DOHH2 (cell line): ENCODE results near the gene MGRN1.

Experiments
- H3F3A ChIP-seq: fragments of 200-600 bp; sonication (generic), shearing (Covaris generic); 2 replicates; pipeline ENCODE4 v1.6.0; 2016; ENCODE audit warnings: antibody characterized with exemption, mild to moderate bottlenecking; ENCODE audit not compliant: control insufficient read depth, insufficient read depth
- H3K27ac ChIP-seq: fragments of 200-600 bp; sonication (generic); 2 replicates; pipeline ENCODE4 v1.5.1; 2014; ENCODE audit warnings: low read depth, mild to moderate bottlenecking, low read length, moderate library complexity
- H3K27me3 ChIP-seq: fragments of 200-600 bp; sonication (generic); 2 replicates; pipeline ENCODE4 v1.6.1; 2014; ENCODE audit warnings: mild to moderate bottlenecking, low read length, mixed read lengths; ENCODE audit not compliant: control insufficient read depth
- H3K36me3 ChIP-seq: fragments of 200-600 bp; sonication (generic); 2 replicates; pipeline ENCODE4 v1.6.1; 2014; ENCODE audit warnings: mild to moderate bottlenecking, low read length, moderate library complexity, mixed read lengths; ENCODE audit not compliant: control insufficient read depth
- H3K4me1 ChIP-seq: fragments of 200-600 bp; sonication (generic); 2 replicates; pipeline ENCODE4 v1.6.1; 2014; ENCODE audit warnings: mild to moderate bottlenecking, low read length, mixed read lengths; ENCODE audit not compliant: control insufficient read depth
- H3K4me2 ChIP-seq: fragments of 200-600 bp; sonication (generic); 2 replicates; pipeline ENCODE4 v1.6.0; 2014; ENCODE audit warnings: mild to moderate bottlenecking, low read length, moderate library complexity
- H3K4me3 ChIP-seq: fragments of 200-600 bp; sonication (generic); 2 replicates; pipeline ENCODE4 v1.5.1; 2014; ENCODE audit warnings: mild to moderate bottlenecking, low read length, mixed read lengths
- H3K79me2 ChIP-seq: fragments of 200-600 bp; sonication (generic); 2 replicates; pipeline ENCODE4 v1.6.1; 2014; ENCODE audit warnings: mild to moderate bottlenecking, low read length, mixed read lengths; ENCODE audit not compliant: control insufficient read depth
- H3K9me2 ChIP-seq: fragments of 200-600 bp; sonication (generic); replicated peaks from 2 replicates; pipeline ENCODE4 v1.6.1; 2014; ENCODE audit warnings: mild to moderate bottlenecking, low read length, mixed read lengths; ENCODE audit not compliant: control insufficient read depth
- H3K9me3 ChIP-seq: fragments of 200-600 bp; sonication (generic); 2 replicates; pipeline ENCODE4 v1.6.1; 2014; ENCODE audit warnings: antibody characterized with exemption, low read length, mixed read lengths; ENCODE audit not compliant: control insufficient read depth, insufficient read depth
- H4K20me1 ChIP-seq: fragments of 200-600 bp; sonication (generic); 2 replicates; pipeline ENCODE4 v1.6.0; 2014; ENCODE audit warnings: low read depth, mild to moderate bottlenecking, antibody characterized with exemption, low read length, moderate library complexity; ENCODE audit not compliant: control insufficient read depth, insufficient read depth
- EZH2phosphoT487 ChIP-seq: fragments of 200-600 bp; sonication (generic); IDR thresholded peaks from 2 replicates; pipeline ENCODE4 v1.6.1; 2017; ENCODE audit warnings: borderline replicate concordance, mild to moderate bottlenecking, antibody characterized with exemption, low read length, moderate library complexity, mixed read lengths
- TF ChIP-seq, protein P1 (sequence below): fragments of 200-600 bp; sonication (generic); IDR thresholded peaks from one replicate; pipeline ENCODE4 v1.5.1; 2014; ENCODE audit warnings: antibody characterized with exemption, mild to moderate bottlenecking, low read depth, low read length; ENCODE audit not compliant: poor library complexity, severe bottlenecking

MGRN1 gene

DNA sequence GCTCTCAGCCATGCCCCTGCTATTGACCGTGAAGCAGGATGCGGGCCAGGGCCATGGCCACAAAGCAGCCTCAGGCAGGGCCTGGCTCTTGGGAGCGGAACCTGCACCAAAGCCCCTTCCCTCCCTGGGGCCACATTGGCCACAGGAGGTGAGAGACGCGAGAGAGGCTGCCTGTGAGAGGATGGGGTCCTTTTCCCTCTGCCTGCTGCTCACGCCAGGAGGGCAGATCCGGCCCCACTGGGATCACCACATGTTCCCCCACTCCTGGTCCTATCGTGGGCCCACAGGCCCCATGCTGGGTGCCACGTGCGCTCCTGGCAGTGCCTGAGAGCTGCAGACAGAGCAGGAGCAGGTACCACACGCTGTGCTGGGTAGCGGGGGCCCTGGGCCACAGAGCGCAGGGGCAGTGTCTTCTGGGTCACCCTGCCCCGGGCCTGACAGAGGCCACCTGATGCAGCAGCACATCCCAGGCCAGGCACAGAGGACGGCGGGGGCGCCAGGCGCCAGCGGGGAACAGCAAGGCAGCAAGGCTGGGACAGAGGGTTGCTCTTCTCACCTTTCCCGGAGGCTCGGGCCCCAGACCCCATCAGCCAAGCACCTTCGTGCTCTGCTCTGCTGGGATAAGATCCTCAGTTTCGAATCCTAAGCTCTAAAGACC is 59.6 kb downstream of the MGRN1 start:
- no peaks in the 10 kb centered on the region for H3F3A ChIP-seq
- no peaks in the 10 kb centered on the region for H3K9me2 ChIP-seq
- no peak overlapping the region for H3K4me3 ChIP-seq
- no peak for TF ChIP-seq EZH2phosphoT487
- TF ChIP-seq, protein P1, sequence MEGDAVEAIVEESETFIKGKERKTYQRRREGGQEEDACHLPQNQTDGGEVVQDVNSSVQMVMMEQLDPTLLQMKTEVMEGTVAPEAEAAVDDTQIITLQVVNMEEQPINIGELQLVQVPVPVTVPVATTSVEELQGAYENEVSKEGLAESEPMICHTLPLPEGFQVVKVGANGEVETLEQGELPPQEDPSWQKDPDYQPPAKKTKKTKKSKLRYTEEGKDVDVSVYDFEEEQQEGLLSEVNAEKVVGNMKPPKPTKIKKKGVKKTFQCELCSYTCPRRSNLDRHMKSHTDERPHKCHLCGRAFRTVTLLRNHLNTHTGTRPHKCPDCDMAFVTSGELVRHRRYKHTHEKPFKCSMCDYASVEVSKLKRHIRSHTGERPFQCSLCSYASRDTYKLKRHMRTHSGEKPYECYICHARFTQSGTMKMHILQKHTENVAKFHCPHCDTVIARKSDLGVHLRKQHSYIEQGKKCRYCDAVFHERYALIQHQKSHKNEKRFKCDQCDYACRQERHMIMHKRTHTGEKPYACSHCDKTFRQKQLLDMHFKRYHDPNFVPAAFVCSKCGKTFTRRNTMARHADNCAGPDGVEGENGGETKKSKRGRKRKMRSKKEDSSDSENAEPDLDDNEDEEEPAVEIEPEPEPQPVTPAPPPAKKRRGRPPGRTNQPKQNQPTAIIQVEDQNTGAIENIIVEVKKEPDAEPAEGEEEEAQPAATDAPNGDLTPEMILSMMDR = no peak
- H3K27me3 ChIP-seq = no peaks in the 10 kb centered on the region
- H3K36me3 ChIP-seq = no peaks in the 10 kb centered on the region
- no peak overlapping the region for H3K4me2 ChIP-seq
- no peaks in the 10 kb centered on the region for H3K79me2 ChIP-seq
- no peaks in the 10 kb centered on the region for H4K20me1 ChIP-seq
- H3K27ac ChIP-seq = no peak overlapping the region
- no peaks in the 10 kb centered on the region for H3K4me1 ChIP-seq
- H3K9me3 ChIP-seq = no peaks in the 10 kb centered on the region

DNA sequence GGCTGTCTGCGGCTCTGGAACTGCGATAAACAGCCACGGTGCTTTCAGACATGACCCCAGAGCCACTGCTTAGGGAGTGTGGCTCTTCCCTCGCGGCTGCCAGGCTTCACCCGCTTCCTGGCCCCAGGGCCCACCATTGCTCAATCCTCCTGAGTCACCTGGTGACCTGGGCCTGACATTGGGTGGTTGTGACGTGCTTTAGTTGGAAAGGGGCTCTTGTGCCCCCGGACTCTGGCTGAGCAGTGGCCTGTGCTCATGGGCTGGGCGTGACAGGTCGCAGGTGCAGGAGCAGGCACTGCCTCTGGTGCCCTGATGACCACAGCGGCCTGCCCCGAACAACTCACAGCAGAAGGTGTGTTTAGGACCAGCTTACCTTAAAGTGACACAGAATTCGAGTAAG is 60.1 kb downstream of the MGRN1 start:
- Histone ChIP-seq H3K36me3 (no peaks in the 10 kb centered on the region), H3K4me2 (no peak overlapping the region), H4K20me1 (no peaks in the 10 kb centered on the region), H3K4me1 (no peaks in the 10 kb centered on the region), H3K9me3 (no peaks in the 10 kb centered on the region), H3F3A (no peaks in the 10 kb centered on the region), H3K27me3 (no peaks in the 10 kb centered on the region), H3K4me3 (no peak overlapping the region), H3K9me2 (no peaks in the 10 kb centered on the region), H3K79me2 (no peaks in the 10 kb centered on the region), H3K27ac (no peak overlapping the region)
- no peak for TF ChIP-seq EZH2phosphoT487
- TF ChIP-seq, protein P1 = no peak

DNA sequence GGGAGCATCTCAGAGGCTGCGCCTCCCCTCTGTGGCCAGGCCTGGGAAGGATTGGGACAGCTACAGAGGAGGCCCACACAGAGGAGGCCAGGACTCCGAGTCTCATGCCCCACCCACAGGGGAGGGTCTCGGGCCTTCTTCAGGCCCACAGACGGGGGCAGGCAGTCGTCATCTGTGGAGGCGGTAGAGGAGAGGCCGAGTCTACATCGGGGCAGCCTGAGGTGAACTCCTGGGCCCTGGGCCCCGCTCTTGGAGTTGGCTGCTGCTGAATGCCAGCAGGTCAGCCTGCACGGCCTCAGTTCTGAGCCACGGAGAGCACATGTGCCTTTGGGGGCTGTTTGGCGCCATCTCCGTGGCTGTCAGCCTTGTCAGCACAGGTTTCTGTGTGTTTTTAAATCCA is 60.7 kb downstream of the MGRN1 start:
- Histone ChIP-seq H3K9me3 (no peaks in the 10 kb centered on the region), H4K20me1 (no peaks in the 10 kb centered on the region), H3K79me2 (no peaks in the 10 kb centered on the region), H3K27me3 (no peaks in the 10 kb centered on the region), H3K9me2 (no peaks in the 10 kb centered on the region), H3F3A (no peaks in the 10 kb centered on the region), H3K27ac (no peak overlapping the region), H3K4me3 (no peak overlapping the region), H3K36me3 (no peaks in the 10 kb centered on the region), H3K4me2 (no peak overlapping the region), H3K4me1 (no peaks in the 10 kb centered on the region)
- TF ChIP-seq, protein P1 = no peak
- TF ChIP-seq EZH2phosphoT487 = no peak
